K562 (cell line): ENCODE results near the gene NRCAM.

ENCODE experiments used
- FOXA3 ChIP-seq, 2 experiments: fragments of 450-650 bp in 1 of 2; sonication (generic) in 1 of 2; formaldehyde crosslinking; IDR thresholded peaks in 1 of 2; conservative IDR thresholded peaks in 1 of 2; 2 replicates each; pipeline versions ENCODE4 v1.4.0 to v1.8.0; 2020 to 2022; ENCODE audit warnings: mild to moderate bottlenecking in 2 of 2, missing genetic modification reagents in 1 of 2
- PHF20 ChIP-seq: fragments of 450-650 bp; IDR thresholded peaks from 2 replicates; pipeline ENCODE4 v1.6.1; 2018; ENCODE audit not compliant: partially characterized antibody

- TF ChIP-seq FOXA3 (CRISPR knock-in tag; conservative IDR thresholded peaks at IDR 0.05 in 1 of 2, IDR thresholded peaks at IDR 0.05 in 1 of 2) = no peak
- TF ChIP-seq PHF20 = no peak
Measured at GRCh38 chr7:108431099-108431498, 25.1 kb downstream of the NRCAM start.
